Ishikawa (cell line): ENCODE results near the gene TMEM117.

Experiments
- CEBPB ChIP-seq: IDR thresholded peaks from 2 replicates; pipeline ENCODE4 v1.6.1; 2012
- CREB1 ChIP-seq: IDR thresholded peaks from 2 replicates; pipeline ENCODE4 v1.6.1; 2012; ENCODE audit warnings: low read depth
- EGR1 ChIP-seq: IDR thresholded peaks from 2 replicates; pipeline ENCODE4 v1.6.1; 2012
- EP300 ChIP-seq: IDR thresholded peaks from 2 replicates; pipeline ENCODE4 v1.6.1; 2012; ENCODE audit warnings: borderline replicate concordance
- FOXM1 ChIP-seq: IDR thresholded peaks from 2 replicates; pipeline ENCODE4 v1.6.1; 2012; ENCODE audit warnings: low read depth, borderline replicate concordance
- NFIC ChIP-seq: IDR thresholded peaks from 2 replicates; pipeline ENCODE4 v1.6.1; 2012
- RAD21 ChIP-seq: IDR thresholded peaks from 2 replicates; pipeline ENCODE4 v1.6.1; 2012; ENCODE audit warnings: low read depth
- TAF1 ChIP-seq: IDR thresholded peaks from 2 replicates; pipeline ENCODE4 v1.6.1; 2012; ENCODE audit warnings: low read depth, mild to moderate bottlenecking
- TCF12 ChIP-seq: IDR thresholded peaks from 2 replicates; pipeline ENCODE4 v1.6.1; 2012; ENCODE audit warnings: low read depth
- TEAD4 ChIP-seq: IDR thresholded peaks from 2 replicates; pipeline ENCODE4 v1.6.1; 2012
- YY1 ChIP-seq: IDR thresholded peaks from 2 replicates; pipeline ENCODE4 v1.6.1; 2012; ENCODE audit warnings: low read depth
- ZBTB7A ChIP-seq: IDR thresholded peaks from 2 replicates; pipeline ENCODE4 v1.6.1; 2012; ENCODE audit warnings: low read depth
- TF ChIP-seq, protein P1 (sequence below): IDR thresholded peaks from 2 replicates; pipeline ENCODE4 v1.6.1; 2012; ENCODE audit warnings: low read depth, mild to moderate bottlenecking
- TF ChIP-seq, protein P2 (sequence below): IDR thresholded peaks from 2 replicates; pipeline ENCODE4 v1.6.1; 2012
- TF ChIP-seq, protein P3 (sequence below): IDR thresholded peaks from 2 replicates; pipeline ENCODE4 v1.6.1; 2012

The TMEM117 gene

DNA sequence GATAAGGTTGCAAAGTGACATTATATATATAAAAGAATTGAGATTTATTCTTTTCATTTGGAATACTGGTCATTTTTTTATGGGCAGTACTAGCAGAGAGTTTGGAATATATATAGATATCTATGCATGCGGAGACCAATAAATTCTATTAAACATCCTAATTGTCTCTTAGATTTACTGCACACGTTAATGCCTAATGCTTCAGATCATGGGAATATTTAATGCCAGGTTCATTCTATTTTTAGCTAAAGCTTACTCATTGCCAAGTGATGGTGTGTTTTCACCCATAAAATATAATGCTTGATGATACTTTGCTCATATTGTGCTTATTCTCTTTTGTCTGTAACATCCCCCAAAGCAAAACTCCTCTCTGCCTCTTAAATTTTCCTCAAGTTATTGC, 264.4 kb downstream of the TMEM117 start:
- TF ChIP-seq FOXM1 (no peak), ZBTB7A (no peak), CREB1 (no peak), TEAD4 (no peak), YY1 (no peak), CEBPB (no peak), RAD21 (no peak)
- TF ChIP-seq, protein P1, sequence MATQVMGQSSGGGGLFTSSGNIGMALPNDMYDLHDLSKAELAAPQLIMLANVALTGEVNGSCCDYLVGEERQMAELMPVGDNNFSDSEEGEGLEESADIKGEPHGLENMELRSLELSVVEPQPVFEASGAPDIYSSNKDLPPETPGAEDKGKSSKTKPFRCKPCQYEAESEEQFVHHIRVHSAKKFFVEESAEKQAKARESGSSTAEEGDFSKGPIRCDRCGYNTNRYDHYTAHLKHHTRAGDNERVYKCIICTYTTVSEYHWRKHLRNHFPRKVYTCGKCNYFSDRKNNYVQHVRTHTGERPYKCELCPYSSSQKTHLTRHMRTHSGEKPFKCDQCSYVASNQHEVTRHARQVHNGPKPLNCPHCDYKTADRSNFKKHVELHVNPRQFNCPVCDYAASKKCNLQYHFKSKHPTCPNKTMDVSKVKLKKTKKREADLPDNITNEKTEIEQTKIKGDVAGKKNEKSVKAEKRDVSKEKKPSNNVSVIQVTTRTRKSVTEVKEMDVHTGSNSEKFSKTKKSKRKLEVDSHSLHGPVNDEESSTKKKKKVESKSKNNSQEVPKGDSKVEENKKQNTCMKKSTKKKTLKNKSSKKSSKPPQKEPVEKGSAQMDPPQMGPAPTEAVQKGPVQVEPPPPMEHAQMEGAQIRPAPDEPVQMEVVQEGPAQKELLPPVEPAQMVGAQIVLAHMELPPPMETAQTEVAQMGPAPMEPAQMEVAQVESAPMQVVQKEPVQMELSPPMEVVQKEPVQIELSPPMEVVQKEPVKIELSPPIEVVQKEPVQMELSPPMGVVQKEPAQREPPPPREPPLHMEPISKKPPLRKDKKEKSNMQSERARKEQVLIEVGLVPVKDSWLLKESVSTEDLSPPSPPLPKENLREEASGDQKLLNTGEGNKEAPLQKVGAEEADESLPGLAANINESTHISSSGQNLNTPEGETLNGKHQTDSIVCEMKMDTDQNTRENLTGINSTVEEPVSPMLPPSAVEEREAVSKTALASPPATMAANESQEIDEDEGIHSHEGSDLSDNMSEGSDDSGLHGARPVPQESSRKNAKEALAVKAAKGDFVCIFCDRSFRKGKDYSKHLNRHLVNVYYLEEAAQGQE = no peak

DNA sequence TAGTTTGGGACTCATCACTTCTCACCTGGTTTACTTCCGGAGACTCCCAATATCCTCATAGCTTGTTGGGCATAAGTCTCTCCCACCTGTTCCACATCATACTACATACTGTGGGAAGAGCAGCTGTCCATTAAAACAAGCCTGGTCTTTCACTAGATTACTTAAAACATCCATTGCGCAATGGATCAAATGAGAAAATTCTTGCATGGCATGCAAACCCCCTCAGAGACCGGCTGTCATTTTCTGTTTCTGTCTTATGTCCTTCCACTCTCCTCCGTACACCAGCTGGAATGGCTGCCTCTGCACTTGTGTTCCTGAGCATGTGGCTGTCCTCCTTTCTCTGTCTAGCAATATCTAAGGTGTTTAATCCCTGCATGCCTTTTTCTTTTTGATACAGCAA, 265.6 kb downstream of the TMEM117 start:
- TF ChIP-seq CREB1 = no peak
- TF ChIP-seq RAD21 = no peak
- no peak for TF ChIP-seq TEAD4
- peak; percentile 87 for TF ChIP-seq CEBPB
- TF ChIP-seq EGR1 = no peak
- TF ChIP-seq, protein P2, sequence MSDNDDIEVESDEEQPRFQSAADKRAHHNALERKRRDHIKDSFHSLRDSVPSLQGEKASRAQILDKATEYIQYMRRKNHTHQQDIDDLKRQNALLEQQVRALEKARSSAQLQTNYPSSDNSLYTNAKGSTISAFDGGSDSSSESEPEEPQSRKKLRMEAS = no peak

DNA sequence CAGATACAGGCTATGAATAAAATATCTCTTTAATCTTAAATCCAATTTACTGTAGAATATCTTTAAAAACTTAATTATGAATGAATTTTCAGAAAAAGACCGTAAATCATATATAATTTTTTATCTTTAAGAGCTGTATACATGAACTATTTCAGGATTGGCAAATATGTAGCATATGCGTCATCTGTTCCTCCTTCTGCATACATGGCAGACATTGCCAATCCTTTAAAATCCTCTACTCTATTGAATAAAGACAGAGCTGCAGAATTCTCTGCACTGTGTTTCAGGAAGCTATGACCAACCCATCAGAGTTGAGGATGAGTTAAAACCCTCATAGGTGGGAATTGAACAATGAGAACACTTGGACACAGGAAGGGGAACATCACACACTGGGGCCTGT, 279.0 kb downstream of the TMEM117 start:
- TF ChIP-seq CEBPB (no peak), FOXM1 (no peak), YY1 (no peak), EP300 (no peak), TEAD4 (no peak), ZBTB7A (no peak), CREB1 (no peak), RAD21 (no peak), TAF1 (no peak)
- TF ChIP-seq, protein P1 = no peak
- TF ChIP-seq, protein P2 = no peak

DNA sequence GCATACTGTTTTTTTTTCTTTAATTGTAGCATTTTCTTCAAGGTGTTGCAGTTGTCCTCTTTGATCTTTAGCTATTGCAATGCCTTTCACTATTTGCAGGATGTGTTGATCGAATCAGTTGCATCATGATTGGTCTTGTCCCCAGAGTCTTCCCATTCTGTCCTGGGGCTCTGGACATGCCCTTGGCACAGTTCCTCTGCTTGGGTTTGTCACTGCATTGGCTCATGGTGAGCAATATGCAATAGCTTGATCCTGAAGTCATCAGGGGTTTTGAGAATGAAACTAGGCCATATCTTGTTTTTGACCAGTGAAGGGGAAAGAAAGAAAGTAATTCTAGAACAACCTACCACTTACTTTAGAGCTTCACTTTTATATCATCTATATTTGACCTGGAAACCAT, 281.5 kb downstream of the TMEM117 start:
- TF ChIP-seq TAF1 = no peak
- no peak for TF ChIP-seq NFIC
- TF ChIP-seq ZBTB7A = no peak

DNA sequence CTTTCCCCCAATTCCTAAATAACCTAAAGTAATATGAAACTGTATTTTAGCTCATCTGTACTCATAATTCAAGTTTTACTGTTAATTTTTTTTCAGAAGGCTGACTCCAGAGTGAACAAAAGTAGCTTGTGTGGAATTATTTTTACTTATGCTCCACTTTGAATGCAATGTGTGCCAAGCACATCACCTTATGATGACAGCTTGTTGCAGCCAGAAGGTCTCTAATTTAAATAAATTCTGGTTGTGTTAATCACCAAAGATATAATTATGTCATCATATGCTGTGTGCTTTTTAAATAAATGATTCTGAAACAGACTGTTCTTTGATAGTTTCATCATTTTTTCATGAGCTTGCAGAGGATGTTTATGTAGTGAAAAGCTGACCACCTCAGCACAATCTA, 283.1 kb downstream of the TMEM117 start:
- TF ChIP-seq RAD21 = no peak
- no peak for TF ChIP-seq YY1
- TF ChIP-seq, protein P2 = no peak
- no peak for TF ChIP-seq CEBPB
- TF ChIP-seq EGR1 = no peak
- no peak for TF ChIP-seq EP300
- TF ChIP-seq, protein P1 = no peak
- TF ChIP-seq FOXM1 = no peak
- no peak for TF ChIP-seq NFIC
- no peak for TF ChIP-seq ZBTB7A
- TF ChIP-seq TCF12 = no peak
- TF ChIP-seq, protein P3, sequence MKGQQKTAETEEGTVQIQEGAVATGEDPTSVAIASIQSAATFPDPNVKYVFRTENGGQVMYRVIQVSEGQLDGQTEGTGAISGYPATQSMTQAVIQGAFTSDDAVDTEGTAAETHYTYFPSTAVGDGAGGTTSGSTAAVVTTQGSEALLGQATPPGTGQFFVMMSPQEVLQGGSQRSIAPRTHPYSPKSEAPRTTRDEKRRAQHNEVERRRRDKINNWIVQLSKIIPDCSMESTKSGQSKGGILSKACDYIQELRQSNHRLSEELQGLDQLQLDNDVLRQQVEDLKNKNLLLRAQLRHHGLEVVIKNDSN = no peak
- TF ChIP-seq TEAD4 = no peak
- no peak for TF ChIP-seq TAF1
- TF ChIP-seq CREB1 = no peak
